ENCODE data around the gene TRPM1.

The TRPM1 gene

GRCh38 chr15:31101262-31102038, at the start of gene TRPM1:
TSS of gene TRPM1 (minus strand) at chr15:31101725. CDS start at chr15:31081355, 20,370 bp downstream.
- peak in 7 of 56 donors; percentile 16 to 62 (median 27) for DNase-seq

GRCh38 chr15:31150732-31151231, 49.3 kb upstream of the TRPM1 start:
- DNase-seq = no peak

DNA sequence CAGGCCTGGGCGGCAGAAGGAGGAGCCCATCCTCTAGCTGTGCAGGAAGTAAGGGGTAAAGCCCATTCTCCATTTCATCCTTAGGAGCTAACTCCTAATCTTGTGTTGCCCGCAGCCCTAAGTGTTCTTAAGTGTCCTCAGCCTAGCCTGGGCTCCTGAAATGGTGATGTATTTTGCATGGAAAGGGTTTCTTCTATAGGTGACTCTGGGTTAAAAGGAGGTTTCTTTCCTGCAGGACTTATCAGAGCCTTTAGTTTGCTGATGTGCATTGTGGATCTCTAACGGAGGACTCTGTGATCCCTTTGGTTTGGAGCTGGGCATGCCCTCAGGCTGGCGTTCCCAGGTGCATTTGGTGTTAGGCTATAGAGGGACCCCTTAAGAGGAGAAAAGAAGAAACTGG, 48.5 kb upstream of the TRPM1 start:
- no peak for DNase-seq

- no peak for DNase-seq
These were observed 47.6 kb upstream of the TRPM1 start for GRCh38 chr15:31149088-31149505.

- DNase-seq = no peak
These were observed 47.0 kb upstream of the TRPM1 start for GRCh38 chr15:31148297-31149087.

GRCh38 chr15:31147944-31148296, 46.4 kb upstream of the TRPM1 start:
- DNase-seq = no peak

DNA sequence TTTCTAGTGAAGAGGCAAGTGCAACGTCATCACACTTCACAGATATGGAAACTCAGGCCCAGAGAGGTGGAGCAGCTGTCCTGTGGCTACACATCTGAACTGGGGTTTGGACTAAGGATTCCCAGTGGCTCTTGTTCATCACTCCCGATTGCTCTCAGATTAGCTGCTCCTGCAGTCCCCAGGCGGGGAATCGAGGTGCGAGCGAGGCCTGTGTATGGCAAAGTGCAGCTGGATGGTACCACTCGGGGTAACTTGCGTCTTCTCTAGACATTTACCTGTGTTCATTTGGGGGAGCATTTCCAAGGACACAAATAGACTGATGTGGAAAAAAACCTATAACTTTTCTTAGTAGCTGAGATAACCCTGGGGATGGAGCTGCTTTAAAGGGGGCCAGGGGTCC, 45.9 kb upstream of the TRPM1 start:
- no peak for DNase-seq

DNA sequence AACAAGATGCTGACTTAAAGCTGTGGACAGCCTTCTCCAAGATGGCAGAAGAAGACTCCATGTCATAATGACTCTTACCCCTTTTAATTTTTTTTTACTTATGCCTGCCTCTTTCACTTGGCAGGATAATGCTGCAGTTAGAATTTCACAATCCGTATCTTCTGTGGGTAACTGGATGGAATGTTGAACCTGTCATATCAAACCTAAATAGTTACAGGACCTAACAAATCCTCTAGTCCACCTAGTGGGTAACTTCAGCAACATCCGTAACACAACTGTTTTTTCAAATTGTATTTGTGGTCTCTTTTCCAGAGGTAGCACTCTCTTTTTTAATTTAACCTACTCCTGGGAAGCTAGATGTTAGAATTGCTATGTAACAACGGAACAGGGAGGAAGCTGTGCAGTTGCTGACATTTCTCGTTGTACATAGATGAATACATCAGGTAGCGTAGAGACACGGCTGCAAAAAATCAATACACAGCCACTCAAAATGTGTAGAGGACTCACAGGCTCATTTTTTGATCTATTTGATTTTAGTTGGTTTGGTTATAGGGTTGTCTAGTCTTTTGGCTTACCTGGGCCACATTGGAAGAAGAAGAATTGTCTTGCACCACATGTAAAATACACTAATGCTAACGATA, 43.9 kb upstream of the TRPM1 start:
- no peak for DNase-seq

DNA sequence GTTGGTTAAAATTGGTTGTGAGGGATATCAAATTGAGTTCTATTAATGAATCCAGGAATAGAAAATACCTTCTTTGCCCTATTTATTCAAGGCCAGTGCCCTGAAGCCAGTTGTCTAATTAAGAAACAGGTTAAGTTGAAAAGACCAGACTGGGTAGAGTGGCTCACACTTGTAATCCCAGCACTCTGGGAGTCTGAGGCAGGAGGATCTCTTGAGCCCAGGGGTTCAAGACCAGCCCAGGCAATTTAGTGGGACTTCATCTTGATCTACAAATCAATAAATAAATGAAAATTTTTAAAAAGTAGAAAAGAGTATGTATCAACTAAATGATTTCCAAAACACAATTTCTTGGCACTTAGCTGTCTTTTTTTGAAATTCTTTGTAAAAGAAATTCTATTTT, 40.3 kb upstream of the TRPM1 start:
- no peak for DNase-seq

- DNase-seq = no peak
These were observed 35.2 kb upstream of the TRPM1 start for GRCh38 chr15:31136607-31137328.

DNA sequence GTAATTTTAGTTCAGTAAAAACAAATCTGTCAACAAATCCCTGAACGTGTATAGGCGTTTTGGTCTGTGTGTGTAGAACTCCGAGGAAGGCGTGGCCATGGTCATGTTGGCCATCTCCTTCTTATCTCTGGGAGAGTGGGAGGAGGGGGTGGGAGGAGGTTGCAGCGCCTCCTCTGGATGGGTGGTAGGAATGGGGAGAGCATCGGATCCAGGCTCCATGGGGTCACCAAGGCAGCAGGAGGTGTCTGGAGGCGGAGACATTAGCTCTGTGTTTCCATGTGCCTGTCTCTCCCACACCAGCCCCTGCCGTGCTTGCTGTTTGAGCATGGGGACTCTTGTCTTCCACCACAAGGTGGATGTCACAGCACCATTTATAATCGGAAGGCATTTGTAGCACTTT, 34.5 kb upstream of the TRPM1 start:
- DNase-seq = no peak

GRCh38 chr15:31135523-31135922, 34.0 kb upstream of the TRPM1 start:
- no peak for DNase-seq

DNA sequence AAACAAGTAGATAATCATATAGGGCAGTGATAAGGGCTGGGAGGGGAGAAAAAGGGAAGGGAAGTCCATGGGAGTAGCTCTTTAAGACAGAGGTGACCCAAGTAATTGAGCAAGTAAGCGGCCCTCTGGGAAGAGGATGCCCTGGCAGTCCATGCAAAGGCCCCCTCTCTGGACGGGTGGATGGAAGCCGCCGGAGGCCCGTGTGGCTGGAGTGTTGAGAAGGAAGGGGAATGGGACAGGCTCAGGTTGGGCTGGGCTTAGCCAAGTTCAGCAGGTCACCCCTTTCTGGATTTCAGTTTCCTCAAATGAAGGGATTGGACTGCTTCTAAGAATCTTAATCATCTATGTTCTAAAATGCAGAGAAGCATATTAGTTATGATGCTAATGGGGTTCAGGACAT, 32.4 kb upstream of the TRPM1 start:
- no peak for DNase-seq

GRCh38 chr15:31131853-31132375, 30.4 kb upstream of the TRPM1 start:
- no peak for DNase-seq

DNA sequence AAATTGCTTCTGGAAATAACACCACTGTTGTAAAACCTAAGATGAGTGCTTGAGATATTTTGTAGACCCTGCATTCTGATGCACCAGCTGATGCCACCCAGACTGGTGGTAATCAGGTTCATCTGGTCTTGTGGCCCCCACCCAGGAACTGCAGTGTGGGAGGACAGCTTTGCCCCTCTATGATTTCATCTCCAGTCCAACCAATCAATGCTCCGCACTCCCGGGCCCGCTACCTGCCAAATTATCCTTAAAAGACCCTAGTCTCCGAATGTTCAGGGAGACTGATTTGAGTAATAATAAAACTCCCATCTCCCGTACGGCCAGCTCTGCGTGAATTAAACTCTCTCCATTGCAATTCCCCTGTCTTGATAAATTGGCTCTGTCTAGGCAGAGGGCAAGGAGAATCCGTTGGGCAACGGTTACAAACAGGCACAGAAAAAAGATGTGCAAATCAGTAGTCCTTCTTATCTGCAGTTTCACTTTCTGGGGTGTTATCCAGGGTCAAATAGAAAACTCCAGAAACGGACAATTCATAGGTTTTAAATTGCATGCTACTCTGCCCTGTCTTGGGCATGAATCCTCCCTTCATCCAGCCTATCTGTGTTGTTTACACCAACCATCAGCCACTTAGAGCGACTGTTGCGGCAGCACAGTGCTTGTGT, 29.2 kb upstream of the TRPM1 start:
- DNase-seq = no peak

- no peak for DNase-seq
These were observed 28.3 kb upstream of the TRPM1 start for GRCh38 chr15:31129769-31130303.

DNA sequence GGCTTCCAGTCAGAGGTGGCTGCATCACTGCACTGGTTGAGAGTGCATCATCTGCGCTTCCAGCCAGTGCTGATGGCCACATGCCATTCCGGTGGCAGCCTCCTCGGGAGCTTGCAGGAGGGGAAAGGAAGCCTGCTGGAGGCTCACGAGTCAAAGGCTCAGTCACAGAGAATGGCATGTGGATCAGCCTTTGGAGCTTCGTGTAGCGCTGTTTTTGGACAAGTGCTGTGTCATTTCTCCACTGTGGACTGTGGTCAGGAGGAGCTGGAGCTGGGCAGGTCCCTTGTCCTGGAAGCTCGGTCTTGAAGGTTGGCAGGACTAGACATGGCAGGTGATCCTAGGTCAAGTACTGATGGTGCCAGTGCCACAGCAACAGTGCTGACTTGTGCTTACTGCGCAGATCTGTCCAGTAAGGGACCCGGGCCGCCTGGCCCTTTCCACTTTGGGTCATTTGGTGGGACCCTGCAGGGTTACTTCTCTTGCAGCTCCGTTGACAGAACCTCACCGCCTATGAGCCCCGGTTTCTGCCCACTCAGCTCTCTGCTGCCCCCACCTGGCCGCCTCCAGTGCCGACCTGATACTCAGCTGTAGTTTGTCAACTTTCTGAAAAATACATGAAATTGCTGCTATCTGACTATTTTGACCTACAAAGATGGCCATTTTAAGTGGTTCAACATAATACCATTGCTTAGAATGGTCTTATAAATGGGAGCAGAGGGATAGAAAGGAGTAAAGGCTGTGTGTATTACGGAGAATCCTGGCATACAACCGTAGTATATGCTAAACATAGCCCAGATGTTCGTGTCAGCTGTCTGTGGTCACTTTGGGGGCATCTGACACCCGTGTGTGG, 27.6 kb upstream of the TRPM1 start:
- DNase-seq = peak in 51 of 56 donors; percentile 8 to 89 (median 47)

DNA sequence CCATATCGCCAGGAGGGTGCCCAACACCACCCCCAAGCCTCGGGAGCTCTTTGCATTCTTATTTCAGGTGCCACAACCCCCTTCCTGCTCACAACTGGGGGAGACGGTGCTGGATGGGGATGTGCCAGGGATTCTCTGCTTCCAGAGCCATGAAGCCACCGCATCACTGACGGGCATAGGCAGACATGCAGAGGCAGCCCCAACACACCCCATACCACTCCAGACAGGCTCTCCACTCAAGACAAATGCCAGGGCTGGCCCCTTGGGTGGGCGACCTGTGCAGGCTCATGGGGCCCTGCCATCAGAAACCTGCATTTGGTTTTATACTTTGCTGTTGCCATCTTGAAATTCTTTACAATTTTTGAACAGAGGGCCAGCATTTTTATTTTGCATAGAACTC, 27.0 kb upstream of the TRPM1 start:
- no peak for DNase-seq

DNA sequence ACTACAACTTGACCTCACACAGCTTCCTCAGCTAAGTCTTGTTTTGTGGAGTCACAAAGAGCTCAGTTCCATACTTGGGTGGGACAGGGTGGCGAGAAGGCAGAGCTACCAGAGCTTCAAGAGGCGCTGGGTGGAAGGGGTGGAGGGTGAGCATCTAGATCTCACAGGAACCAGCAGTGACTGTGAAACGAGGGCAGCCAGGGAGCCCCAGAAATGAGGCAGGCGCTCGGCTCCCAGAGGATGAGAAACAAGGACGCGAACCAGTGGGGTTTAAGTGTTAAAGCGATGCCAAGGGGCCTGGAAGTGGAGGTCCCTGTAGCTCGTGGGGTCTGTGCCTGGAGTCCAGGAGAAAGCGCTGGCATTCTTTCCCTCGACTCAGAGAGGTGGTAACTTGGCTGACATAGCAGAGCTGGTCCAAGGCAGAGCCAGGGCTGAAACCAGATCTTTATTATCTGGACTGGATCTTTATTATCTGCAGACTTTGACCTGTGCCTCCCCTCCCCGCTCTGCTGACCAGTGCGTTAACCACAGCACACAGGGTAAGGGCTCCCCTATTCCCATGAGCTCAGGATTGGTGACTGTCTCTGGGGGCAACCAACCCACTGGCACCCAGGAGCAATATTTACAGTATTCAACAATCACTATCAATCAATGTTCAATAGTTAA, 26.2 kb upstream of the TRPM1 start:
- no peak for DNase-seq
